Measurements from ENCODE around the gene SCYL3. TPM values are rescaled to one million over a fixed set of nuclear protein-coding genes. Genes with fewer than 3 reads are reported as not detected.
A peak's percentile ranks its signal among the peaks of the same experiment; 100 is the strongest.

Gene SCYL3, protein sequence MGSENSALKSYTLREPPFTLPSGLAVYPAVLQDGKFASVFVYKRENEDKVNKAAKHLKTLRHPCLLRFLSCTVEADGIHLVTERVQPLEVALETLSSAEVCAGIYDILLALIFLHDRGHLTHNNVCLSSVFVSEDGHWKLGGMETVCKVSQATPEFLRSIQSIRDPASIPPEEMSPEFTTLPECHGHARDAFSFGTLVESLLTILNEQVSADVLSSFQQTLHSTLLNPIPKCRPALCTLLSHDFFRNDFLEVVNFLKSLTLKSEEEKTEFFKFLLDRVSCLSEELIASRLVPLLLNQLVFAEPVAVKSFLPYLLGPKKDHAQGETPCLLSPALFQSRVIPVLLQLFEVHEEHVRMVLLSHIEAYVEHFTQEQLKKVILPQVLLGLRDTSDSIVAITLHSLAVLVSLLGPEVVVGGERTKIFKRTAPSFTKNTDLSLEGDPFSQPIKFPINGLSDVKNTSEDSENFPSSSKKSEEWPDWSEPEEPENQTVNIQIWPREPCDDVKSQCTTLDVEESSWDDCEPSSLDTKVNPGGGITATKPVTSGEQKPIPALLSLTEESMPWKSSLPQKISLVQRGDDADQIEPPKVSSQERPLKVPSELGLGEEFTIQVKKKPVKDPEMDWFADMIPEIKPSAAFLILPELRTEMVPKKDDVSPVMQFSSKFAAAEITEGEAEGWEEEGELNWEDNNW
- total RNA-seq: 10.8 and 11.9 TPM in 2 replicates

DNA sequence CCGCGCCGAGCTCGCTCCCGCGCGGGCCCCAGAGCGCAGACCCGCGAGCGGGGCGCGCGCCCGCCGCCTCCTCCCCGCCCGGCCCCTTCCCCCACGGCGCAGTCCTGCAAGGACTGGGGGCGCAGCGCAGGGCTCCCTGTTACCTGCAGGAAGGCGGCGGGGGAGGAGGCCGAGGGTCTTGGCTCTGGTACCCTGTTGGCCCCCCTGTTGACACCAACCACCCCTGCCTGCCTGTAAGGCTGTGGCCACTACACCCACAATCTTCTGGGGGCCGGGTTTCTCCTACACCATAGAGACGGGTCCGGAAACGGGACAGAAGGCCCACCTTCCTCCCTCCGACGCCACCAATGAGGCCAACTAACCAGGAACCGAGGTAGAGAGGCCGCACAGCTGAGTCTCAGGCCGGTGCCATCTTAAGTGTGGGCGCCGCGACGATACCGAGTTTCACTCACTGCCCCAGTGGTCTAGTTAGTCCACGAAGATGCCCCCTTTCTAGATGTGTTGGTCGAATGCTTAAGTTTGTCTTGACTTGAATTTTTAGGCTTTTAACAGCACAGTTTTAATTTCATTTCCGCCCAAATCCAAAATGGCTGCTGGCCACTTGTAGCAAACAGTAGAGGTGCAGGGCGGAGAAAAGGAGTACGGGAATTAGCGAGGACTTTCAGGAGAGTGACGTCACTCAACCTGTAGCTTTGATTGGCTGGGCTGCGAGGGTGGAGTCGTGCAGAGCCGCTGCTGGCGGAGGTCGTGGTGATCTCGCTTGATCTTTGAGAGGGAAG is at the start of gene SCYL3:
Gene SCYL3 (minus strand): TSS at position 252 of the 779 bp plus-strand sequence. CDS start 5,056 bp downstream, outside the sequence.
- Mint-ChIP-seq H3K4me1 (peaks cover 43% of the 10 kb centered on the region), H3K36me3 (ENCODE audit: low read depth) (peaks cover 8% of the 10 kb centered on the region), H3K9me3 (peaks cover 4% of the 10 kb centered on the region), H3K27ac (peak within 1 kb of the TSS; percentile 99), H3K4me3 (peak within 1 kb of the TSS; percentile 84), H3K27me3 (peaks cover 15% of the 10 kb centered on the region)
- intact Hi-C loops (cut with micrococcal nuclease): loop anchor here (1.0 to 5.0 kb wide), 12 partner anchors 15 to 1887 kb away; partner anchors contain the start of genes BLZF1, F5, GORAB and KIFAP3
- peak; percentile 96 for DNase-seq

DNA sequence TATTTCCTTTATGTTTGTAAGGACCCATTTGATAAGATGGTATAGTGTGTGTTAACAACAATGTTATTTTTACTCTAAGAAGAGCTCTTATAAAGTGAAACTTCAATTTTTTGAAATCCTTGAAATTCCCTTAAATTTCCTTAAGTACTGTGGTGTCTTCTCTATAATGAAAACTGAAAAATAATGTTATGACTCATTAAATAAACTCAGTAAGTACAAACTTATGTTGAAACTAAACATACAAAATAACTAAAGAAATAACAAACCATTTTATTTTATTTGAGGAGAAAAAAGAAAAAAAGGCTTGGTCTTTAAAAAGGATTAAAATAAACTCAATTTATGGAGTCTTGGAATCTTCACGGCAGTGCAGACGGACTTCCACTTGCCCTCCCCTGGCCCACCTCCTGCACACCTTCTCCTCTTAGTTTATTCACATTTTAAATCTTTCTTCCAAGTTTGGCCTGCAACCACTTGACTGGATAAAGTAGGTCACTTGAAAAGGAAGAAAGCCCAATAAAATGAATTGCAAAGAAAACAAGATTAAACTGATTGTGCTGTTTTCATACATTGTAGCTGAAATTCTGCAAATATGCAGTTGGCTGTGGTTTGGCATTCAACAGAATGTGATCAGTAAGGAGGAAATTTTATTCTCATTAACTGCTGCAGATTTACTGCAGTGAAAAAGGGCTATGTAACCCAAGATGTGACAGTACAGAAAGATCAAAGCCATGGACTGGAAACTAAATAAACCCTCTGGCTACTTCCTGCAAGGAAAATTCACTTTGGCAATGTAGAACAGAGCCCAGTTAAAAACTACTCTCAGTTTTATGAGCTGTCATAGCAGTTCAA is 48.5 kb upstream of the SCYL3 start:
- Mint-ChIP-seq H3K27me3 (no peaks in the 10 kb centered on the region), H3K4me3 (no peak overlapping the region), H3K4me1 (no peaks in the 10 kb centered on the region), H3K36me3 (ENCODE audit: low read depth) (no peaks in the 10 kb centered on the region), H3K27ac (no peak overlapping the region), H3K9me3 (no peaks in the 10 kb centered on the region)
- intact Hi-C loops (cut with micrococcal nuclease): no loop called here
- DNase-seq: no peak

- no peaks in the 10 kb centered on the region for H3K4me1 Mint-ChIP-seq
Measured at GRCh38 chr1:169933984-169934725, 40.5 kb upstream of the SCYL3 start.

DNA sequence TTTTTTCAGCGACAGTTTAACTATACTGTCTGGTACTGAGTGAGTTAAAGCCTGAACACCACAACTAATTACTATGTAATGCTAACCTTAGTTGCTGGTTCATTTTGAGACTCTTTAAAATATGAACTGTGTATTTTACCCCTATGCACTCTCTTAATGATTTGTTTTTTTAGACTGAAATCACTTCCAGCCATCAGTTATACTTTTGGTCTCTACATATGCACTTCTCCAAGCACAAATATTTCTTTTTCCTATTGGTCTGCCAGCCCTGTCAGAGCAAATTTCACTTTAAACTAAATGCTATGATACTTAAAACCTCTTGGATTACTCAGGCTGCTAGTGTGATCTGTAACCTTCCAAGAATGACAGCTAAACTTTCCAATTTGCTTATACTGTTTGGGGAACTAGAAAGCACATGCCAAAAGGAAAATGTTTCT is 38.1 kb upstream of the SCYL3 start:
- Mint-ChIP-seq H3K27me3 (peaks cover 7% of the 10 kb centered on the region), H3K4me3 (no peak overlapping the region), H3K27ac (no peak overlapping the region), H3K9me3 (no peaks in the 10 kb centered on the region), H3K4me1 (peaks cover 2% of the 10 kb centered on the region), H3K36me3 (ENCODE audit: low read depth) (no peaks in the 10 kb centered on the region)
- DNase-seq: no peak
- intact Hi-C loops (cut with micrococcal nuclease): no loop called here

More at GRCh38 chr1:169933984-169934725, 40.5 kb upstream of the SCYL3 start:
- intact Hi-C loops (cut with micrococcal nuclease): no loop called here
- DNase-seq: no peak
- Mint-ChIP-seq H3K27ac (no peak overlapping the region), H3K27me3 (peaks cover 3% of the 10 kb centered on the region), H3K9me3 (no peaks in the 10 kb centered on the region), H3K36me3 (ENCODE audit: low read depth) (no peaks in the 10 kb centered on the region), H3K4me3 (no peak overlapping the region)

- intact Hi-C loops (cut with micrococcal nuclease): loop anchor here (1.0 to 10.0 kb wide), 5 partner anchors 143 to 1258 kb away; partner anchors contain the start of genes FMO2, GORAB, KIFAP3 and PRRX1
- Mint-ChIP-seq H3K27ac (no peak overlapping the region), H3K4me1 (peaks cover 6% of the 10 kb centered on the region), H3K27me3 (peaks cover 7% of the 10 kb centered on the region), H3K9me3 (no peaks in the 10 kb centered on the region), H3K4me3 (no peak overlapping the region), H3K36me3 (ENCODE audit: low read depth) (no peaks in the 10 kb centered on the region)
- DNase-seq: no peak
Measured at GRCh38 chr1:169929210-169929526, 35.5 kb upstream of the SCYL3 start.

DNA sequence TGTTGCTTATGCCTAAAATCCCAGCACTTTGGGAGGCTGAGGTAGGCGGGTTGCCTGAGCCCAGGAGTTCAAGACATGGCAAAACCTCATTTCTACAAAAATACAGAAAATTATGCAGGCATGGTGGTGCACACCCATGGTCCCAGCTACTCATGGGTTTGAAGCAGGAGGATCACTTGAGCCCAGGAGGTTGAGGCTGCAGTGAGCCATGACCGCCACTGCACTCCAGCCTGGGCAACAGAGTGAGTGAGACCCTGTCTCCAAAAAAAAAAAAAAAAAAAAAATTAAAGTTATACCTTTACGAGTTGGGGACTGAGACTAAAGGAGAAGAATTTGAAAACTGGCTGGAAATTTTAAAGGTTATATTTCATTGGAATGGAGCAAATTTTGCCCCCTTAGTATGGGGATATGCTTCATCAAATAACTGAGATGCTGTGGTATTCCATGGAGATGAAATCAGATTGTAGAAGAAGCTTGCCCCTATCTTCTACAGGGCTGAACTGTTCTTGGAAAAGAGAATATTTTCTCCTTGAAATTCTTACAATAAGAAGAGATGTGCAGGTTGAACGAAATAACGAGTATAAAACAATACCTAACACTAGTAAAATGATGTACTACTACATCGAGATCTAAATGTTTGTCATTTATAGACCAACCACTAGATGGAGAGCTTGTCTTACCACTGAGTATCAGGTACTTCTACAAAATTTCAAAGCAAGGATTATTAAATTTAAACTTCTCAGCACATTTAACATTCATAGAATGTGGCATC is 34.9 kb upstream of the SCYL3 start:
- no peak overlapping the region for H3K4me3 Mint-ChIP-seq
- H3K27me3 Mint-ChIP-seq: peaks cover 7% of the 10 kb centered on the region
- H3K4me1 Mint-ChIP-seq: peaks cover 6% of the 10 kb centered on the region
- intact Hi-C loops (cut with micrococcal nuclease): loop anchor here (1.0 to 10.0 kb wide), 5 partner anchors 144 to 1259 kb away; partner anchors contain the start of genes FMO2, GORAB, KIFAP3 and PRRX1
- DNase-seq: peak; percentile 37
- no peaks in the 10 kb centered on the region for H3K36me3 Mint-ChIP-seq (ENCODE audit: low read depth)
- H3K9me3 Mint-ChIP-seq: no peaks in the 10 kb centered on the region
- no peak overlapping the region for H3K27ac Mint-ChIP-seq

GRCh38 chr1:169925505-169926482 is 32.1 kb upstream of the SCYL3 start:
- Mint-ChIP-seq H3K4me1 (peaks cover 6% of the 10 kb centered on the region), H3K4me3 (no peak overlapping the region), H3K27me3 (peaks cover 5% of the 10 kb centered on the region), H3K36me3 (ENCODE audit: low read depth) (no peaks in the 10 kb centered on the region), H3K27ac (no peak overlapping the region), H3K9me3 (no peaks in the 10 kb centered on the region)
- intact Hi-C loops (cut with micrococcal nuclease): loop anchor here (2.0 to 10.0 kb wide), 5 partner anchors 33 to 1262 kb away; partner anchors contain the start of genes FMO2, GORAB, KIFAP3 and PRRX1
- peak; percentile 54 for DNase-seq

- H3K9me3 Mint-ChIP-seq: no peaks in the 10 kb centered on the region
- H3K27me3 Mint-ChIP-seq: peaks cover 5% of the 10 kb centered on the region
- H3K4me1 Mint-ChIP-seq: peaks cover 6% of the 10 kb centered on the region
- H3K4me3 Mint-ChIP-seq: no peak overlapping the region
- H3K27ac Mint-ChIP-seq: no peak overlapping the region
- H3K36me3 Mint-ChIP-seq (ENCODE audit: low read depth): no peaks in the 10 kb centered on the region
- intact Hi-C loops (cut with micrococcal nuclease): loop anchor here (5.0 to 10.0 kb wide), 4 partner anchors 147 to 1262 kb away; partner anchors contain the start of genes FMO2, GORAB, KIFAP3 and PRRX1
- DNase-seq: no peak
Measured at GRCh38 chr1:169924829-169925228, 31.1 kb upstream of the SCYL3 start.

- no peak overlapping the region for H3K27ac Mint-ChIP-seq
- no peaks in the 10 kb centered on the region for H3K9me3 Mint-ChIP-seq
- H3K27me3 Mint-ChIP-seq: peaks cover 5% of the 10 kb centered on the region
- H3K4me3 Mint-ChIP-seq: no peak overlapping the region
- intact Hi-C loops (cut with micrococcal nuclease): loop anchor here (10.0 kb wide), 1 partner anchor 741 kb away; the partner anchor contains the start of gene PRRX1
- peaks cover 6% of the 10 kb centered on the region for H3K4me1 Mint-ChIP-seq
- DNase-seq: no peak
- no peaks in the 10 kb centered on the region for H3K36me3 Mint-ChIP-seq (ENCODE audit: low read depth)
Measured at GRCh38 chr1:169924063-169924462, 30.4 kb upstream of the SCYL3 start.

- no peak overlapping the region for H3K4me3 Mint-ChIP-seq
- H3K36me3 Mint-ChIP-seq (ENCODE audit: low read depth): no peaks in the 10 kb centered on the region
- intact Hi-C loops (cut with micrococcal nuclease): loop anchor here (10.0 kb wide), 1 partner anchor 744 kb away; the partner anchor contains the start of gene PRRX1
- no peaks in the 10 kb centered on the region for H3K9me3 Mint-ChIP-seq
- no peaks in the 10 kb centered on the region for H3K27me3 Mint-ChIP-seq
- no peak overlapping the region for H3K27ac Mint-ChIP-seq
- DNase-seq: no peak
- peaks cover 2% of the 10 kb centered on the region for H3K4me1 Mint-ChIP-seq
Measured at GRCh38 chr1:169921080-169921479, 27.4 kb upstream of the SCYL3 start.

GRCh38 chr1:169918927-169919326 is 25.2 kb upstream of the SCYL3 start:
- H3K4me1 Mint-ChIP-seq: peaks cover 5% of the 10 kb centered on the region
- intact Hi-C loops (cut with micrococcal nuclease): no loop called here
- DNase-seq: peak; percentile 43
- no peaks in the 10 kb centered on the region for H3K36me3 Mint-ChIP-seq (ENCODE audit: low read depth)
- no peak overlapping the region for H3K4me3 Mint-ChIP-seq
- no peaks in the 10 kb centered on the region for H3K27me3 Mint-ChIP-seq
- H3K27ac Mint-ChIP-seq: no peak overlapping the region
- no peaks in the 10 kb centered on the region for H3K9me3 Mint-ChIP-seq
